ENCODE results near the gene PRF1. TPM values are rescaled to one million over a fixed set of nuclear protein-coding genes. Genes with fewer than 3 reads are reported as not detected.

Gene PRF1
- total RNA-seq (2022; extraction: Qiagen RNA extraction), result 0.03 TPM in 1 of 5 replicates, not detected in the others

DNA sequence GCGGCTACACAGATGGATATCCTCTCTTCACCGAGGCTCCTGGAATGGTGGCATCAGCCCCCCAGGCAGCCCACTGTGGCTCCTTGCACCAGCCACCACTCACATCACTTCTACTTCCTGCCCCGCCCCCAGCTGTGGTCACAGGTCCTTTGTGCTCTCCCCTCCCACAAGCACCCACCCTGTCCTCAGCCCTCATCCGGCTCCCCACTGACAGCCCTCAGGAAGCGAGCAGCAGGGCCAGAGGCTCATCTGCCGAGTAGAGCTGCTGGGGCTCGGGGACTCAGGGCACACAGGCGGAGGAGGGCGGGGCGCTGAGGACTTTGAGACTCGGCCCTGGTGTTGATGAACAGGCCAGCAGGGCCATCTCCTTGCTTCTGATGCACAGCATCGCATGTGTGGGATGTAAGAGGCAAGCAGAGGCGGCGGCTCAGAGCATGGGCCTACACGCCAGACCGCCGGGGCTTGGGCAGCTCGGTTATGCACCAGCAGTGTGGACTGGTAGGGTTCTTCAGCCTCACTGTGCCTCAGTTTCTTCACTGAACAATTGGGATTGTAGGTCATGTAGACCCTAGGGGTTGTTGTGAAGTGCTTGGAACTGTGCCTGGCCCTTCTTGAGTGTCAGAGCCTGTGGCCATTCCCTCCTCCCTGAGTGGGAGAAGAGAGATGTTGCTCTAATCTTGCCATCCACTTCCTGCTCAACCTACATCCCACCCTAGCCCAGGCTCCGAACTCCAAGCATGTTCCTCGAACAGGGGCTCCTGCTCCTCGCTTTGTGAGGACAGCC, at the start of gene PRF1:
Gene PRF1 (minus strand): TSS at position 77 of the 784 bp plus-strand sequence. CDS start 1,839 bp downstream, outside the sequence.

Other genes with a start within 250 kb of the PRF1 start
- 18.4 to 20.7 TPM (median 18.9 TPM) in 5 replicates for gene LRRC20, start 220.1 kb downstream of the PRF1 start, total RNA-seq (2022; extraction: Qiagen RNA extraction)
- gene EIF4EBP2, start 198.6 kb downstream of the PRF1 start, total RNA-seq (2022; extraction: Qiagen RNA extraction), result 12.0 to 15.6 TPM (median 13.6 TPM) in 5 replicates
- not detected in 5 replicates for gene NODAL, start 161.1 kb downstream of the PRF1 start, total RNA-seq (2022; extraction: Qiagen RNA extraction)
- gene PALD1, start 124.0 kb downstream of the PRF1 start, total RNA-seq (2022; extraction: Qiagen RNA extraction), result 5.4 to 7.6 TPM (median 6.5 TPM) in 5 replicates
- gene ADAMTS14, start 69.8 kb upstream of the PRF1 start, total RNA-seq (2022; extraction: Qiagen RNA extraction), result 0.09 to 0.26 TPM (median 0.13 TPM) in 5 replicates
- gene TBATA, start 182.6 kb upstream of the PRF1 start, total RNA-seq (2022; extraction: Qiagen RNA extraction), result not detected in 5 replicates
- 24.3 to 38.2 TPM (median 27.3 TPM) in 5 replicates for gene SGPL1, start 213.2 kb upstream of the PRF1 start, total RNA-seq (2022; extraction: Qiagen RNA extraction)